GM15510 (cell line): ENCODE measurements around the gene CFAP52.

Experiments used
- POLR2A ChIP-seq: IDR thresholded peaks from 3 replicates; pipeline ENCODE4 v1.6.1; 2011; ENCODE audit warnings: borderline replicate concordance; ENCODE audit not compliant: insufficient read length; ENCODE audit errors: extremely low read depth

The CFAP52 gene

DNA sequence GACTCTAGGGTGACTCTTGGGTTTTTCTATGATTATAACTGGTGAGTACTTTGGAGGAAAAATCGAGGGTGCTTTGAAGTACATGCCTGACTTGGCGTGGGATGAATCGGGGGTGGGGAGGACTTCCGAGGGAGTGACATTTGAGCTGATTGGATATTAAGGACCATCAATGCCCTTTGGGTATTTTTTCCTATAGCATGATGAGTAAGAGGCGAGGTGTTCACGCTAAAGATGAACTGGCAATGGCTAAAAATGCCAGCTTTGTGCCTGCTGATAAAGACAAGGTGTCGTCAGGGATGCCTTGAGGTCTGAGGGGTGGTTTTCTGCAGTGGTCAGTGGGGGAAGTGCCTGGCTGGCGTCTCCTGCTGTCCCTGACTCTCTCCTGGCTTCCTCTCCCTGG is 94.2 kb downstream of the CFAP52 start:
- no peak for TF ChIP-seq POLR2A

GRCh38 chr17:9671559-9671958 is 95.1 kb downstream of the CFAP52 start:
- no peak for TF ChIP-seq POLR2A

- TF ChIP-seq POLR2A, result no peak
Measured at GRCh38 chr17:9672266-9672665, 95.8 kb downstream of the CFAP52 start.

- TF ChIP-seq POLR2A, result no peak
Measured at GRCh38 chr17:9672691-9673090, 96.2 kb downstream of the CFAP52 start.

GRCh38 chr17:9676084-9676483 is 99.6 kb downstream of the CFAP52 start:
- TF ChIP-seq POLR2A, result no peak

DNA sequence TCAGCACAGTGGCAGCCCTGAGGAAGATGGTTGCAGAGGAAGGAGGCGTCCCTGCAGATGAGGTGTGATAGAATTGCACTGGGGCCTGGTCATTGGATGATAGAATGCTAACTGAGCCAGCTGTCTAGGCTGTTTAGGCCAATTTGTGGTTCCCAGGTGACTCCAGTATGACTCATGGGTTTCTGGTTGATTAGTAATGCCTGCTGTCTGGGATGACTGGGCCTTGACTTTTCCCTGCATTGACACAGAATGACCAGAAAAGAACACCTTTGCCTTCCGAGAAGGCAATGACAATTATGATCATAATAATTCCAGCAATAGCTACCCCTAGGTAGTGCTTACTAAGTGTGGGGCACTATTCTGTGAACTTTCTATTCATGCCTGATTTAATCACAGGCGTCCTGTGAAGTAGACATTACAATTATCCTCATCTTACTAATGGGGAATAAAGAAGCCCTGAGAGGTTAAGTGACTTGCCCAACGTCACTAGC is 100.4 kb downstream of the CFAP52 start:
- TF ChIP-seq POLR2A, result no peak

- no peak for TF ChIP-seq POLR2A
Measured at GRCh38 chr17:9677411-9677810, 101.0 kb downstream of the CFAP52 start.

DNA sequence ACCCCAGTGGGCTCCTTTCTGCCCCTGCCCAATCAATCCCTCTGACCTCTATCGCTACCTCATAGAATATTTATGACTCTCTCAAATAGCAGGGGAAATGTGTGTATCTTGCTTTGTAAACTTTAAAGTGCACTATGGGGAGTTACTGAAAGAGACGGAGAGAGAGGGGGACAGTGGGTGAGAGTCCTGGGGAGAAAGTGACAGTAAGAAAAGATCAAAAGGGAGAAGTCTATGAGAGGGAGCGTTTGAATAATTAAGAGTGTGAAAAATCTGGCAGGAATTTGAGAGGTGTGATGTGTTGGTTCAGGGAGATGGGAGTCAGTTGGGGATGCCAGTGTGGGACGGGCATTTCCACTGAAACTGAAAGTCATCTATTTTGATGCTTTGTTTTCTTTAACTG is 101.5 kb downstream of the CFAP52 start:
- TF ChIP-seq POLR2A, result no peak

DNA sequence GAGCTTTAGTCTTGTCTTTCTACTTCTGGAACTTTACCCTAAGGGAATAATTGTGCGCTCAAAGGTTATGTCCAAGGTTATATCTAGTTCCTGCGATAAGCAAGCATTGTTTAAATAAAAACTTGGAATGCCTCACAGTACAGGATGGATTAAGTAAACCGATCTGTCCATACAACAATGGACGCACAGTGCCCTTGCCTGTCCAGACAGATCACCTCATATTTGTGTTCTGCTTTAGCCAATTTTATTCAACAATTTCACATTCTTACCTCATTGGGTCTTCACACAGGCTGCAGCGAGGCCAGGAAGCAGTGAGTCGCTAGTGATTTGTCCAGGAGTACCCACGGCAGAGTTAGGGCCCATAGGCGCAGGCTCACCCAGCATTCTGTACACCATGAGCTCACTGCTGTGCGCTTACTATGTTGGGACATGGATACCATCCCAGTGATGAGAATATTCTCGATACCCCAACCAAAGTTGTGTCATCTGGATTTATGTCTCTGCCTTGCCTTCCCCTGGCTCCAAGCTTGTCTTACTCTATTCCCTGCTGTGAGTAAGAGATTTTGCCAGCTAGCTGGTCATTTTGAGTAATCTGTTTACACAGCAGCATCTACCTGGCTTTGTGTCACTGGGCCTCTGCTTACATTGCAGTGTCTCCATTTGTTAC is 108.6 kb downstream of the CFAP52 start:
- no peak for TF ChIP-seq POLR2A
